Upper lobe of left lung (tissue), 6 donors: ENCODE results near the gene LGALS7. TPM values are rescaled to one million over a fixed set of nuclear protein-coding genes. Genes with fewer than 3 reads are reported as not detected.

Experiments
- ATAC-seq, 2 donors: fragments of 200-7000 bp; cut with Tn5 transposase; one replicate each; pipeline ENCODE4 v1.9.1; 2022; ENCODE audit warnings: mild to moderate bottlenecking in 2 of 2, moderate library complexity in 2 of 2; ENCODE audit not compliant: low FRiP score in 2 of 2
- DNase-seq, 2 donors: peaks; one replicate each; pipeline ENCODE4 v3.0.0-alpha.2; 2019 to 2020
- H3K27ac ChIP-seq, 4 donors: fragments of 200-600 bp; sonication (generic); one replicate each; pipeline ENCODE4 v1.5.1; 2016 to 2019
- H3K27me3 ChIP-seq, 4 donors: fragments of 200-600 bp; sonication (generic); one replicate each; pipeline ENCODE4 v1.5.1; 2017 to 2019
- H3K36me3 ChIP-seq, 4 donors: fragments of 200-600 bp; sonication (generic); one replicate each; pipeline ENCODE4 v1.5.1; 2016 to 2019
- H3K4me1 ChIP-seq, 4 donors: fragments of 200-600 bp; sonication (generic); one replicate each; pipeline ENCODE4 v1.5.1; 2018 to 2019
- H3K4me3 ChIP-seq, 4 donors: fragments of 200-600 bp; sonication (generic); one replicate each; pipeline ENCODE4 v1.5.1; 2017 to 2019; ENCODE audit warnings: mild to moderate bottlenecking in 2 of 4, moderate library complexity in 1 of 4
- H3K9me3 ChIP-seq, 4 donors: fragments of 200-600 bp; sonication (generic); one replicate each; pipeline ENCODE4 v1.5.1; 2018 to 2019
- CTCF ChIP-seq, 6 experiments: fragments of 450-650 bp in 4 of 6; fragments of 200-600 bp in 2 of 6; sonication (generic) in 2 of 6; IDR thresholded peaks; one replicate each; pipeline ENCODE4 v1.5.1; 2016 to 2019; ENCODE audit warnings: antibody characterized with exemption in 6 of 6
- EP300 ChIP-seq, 4 donors: sonication (generic); formaldehyde crosslinking; IDR thresholded peaks; one replicate each; pipeline ENCODE4 v1.5.1; 2017; ENCODE audit warnings: antibody characterized with exemption in 4 of 4, control low read depth in 2 of 4
- POLR2A ChIP-seq, 4 donors: fragments of 450-650 bp; IDR thresholded peaks; one replicate each; pipeline ENCODE4 v1.5.1; 2016 to 2017; ENCODE audit warnings: antibody characterized with exemption in 4 of 4, mild to moderate bottlenecking in 2 of 4
- POLR2AphosphoS5 ChIP-seq, 2 donors: sonication (generic); formaldehyde crosslinking; IDR thresholded peaks; one replicate each; pipeline ENCODE4 v1.5.1; 2017; ENCODE audit warnings: antibody characterized with exemption in 2 of 2
- WGBS, 2 donors: methylation state at CpG; one replicate each; pipeline ENCODE4 v1.1.5; 2017 to 2018; 5-methylcytosine and 5-hydroxymethylcytosine counted together
- total RNA-seq, 6 donors: library from RNA; depleted of rRNA in 4 of 6; stranded (reverse); fragments of >200 nt in 4 of 6; gene quantifications; one replicate each; pipeline versions ENCODE4 v1.1.0 to v1.2.1, GENCODE V29; 2016 to 2021
- donor health status: DM: no; HTN: no; CAD: no; lungs with moderate emphysema.
- donor health status: DM: no; HTN: yes; CAD: no; lungs with severe emphysema.

Gene LGALS7
- total RNA-seq, 6 donors from 2014 or later, result not detected

- ATAC-seq (peak; percentile 46 to 58), DNase-seq (peak; percentile 80 to 89)
- H3K4me1 ChIP-seq, result peaks cover 25 to 56% (median 42%) of the 10 kb centered on the region in 4 donors
These were observed 36.7 kb downstream of the LGALS7 start for GRCh38 chr19:38736413-38737280.

GRCh38 chr19:38736036-38736412 lies 37.3 kb downstream of the LGALS7 start:
- Histone ChIP-seq H3K36me3 (peaks cover 0 to 12% (median 6%) of the 10 kb centered on the region in 4 donors), H3K27me3 (no peaks in the 10 kb centered on the region), H3K4me1 (peaks cover 31 to 62% (median 47%) of the 10 kb centered on the region in 4 donors), H3K9me3 (no peaks in the 10 kb centered on the region), H3K27ac (peak overlapping the region; percentile 47 to 79 (median 71)), H3K4me3 (peak overlapping the region; percentile 18 to 50 (median 46))
- peak in 1 of 2 donors; percentile 20 for ATAC-seq
- WGBS, 2 donors, result no CpG with 5 or more reads among the region's 42 CpGs
- DNase-seq, result peak; percentile 54 to 93
- no peak for TF ChIP-seq EP300 (IDR thresholded peaks at IDR 0.05)
- TF ChIP-seq POLR2AphosphoS5 (IDR thresholded peaks at IDR 0.05), result no peak
- TF ChIP-seq POLR2A (IDR thresholded peaks at IDR 0.05), result peak in 1 of 4 donors; percentile 51
- TF ChIP-seq CTCF (IDR thresholded peaks at IDR 0.05), result peak in 1 of 6 experiments; percentile 16

More at GRCh38 chr19:38736413-38737280, 36.7 kb downstream of the LGALS7 start:
- peak overlapping the region in 3 of 4 donors; percentile 43 to 50 (median 49) for H3K4me3 ChIP-seq
- H3K27ac ChIP-seq, result peak overlapping the region; percentile 47 to 79 (median 71)
- TF ChIP-seq POLR2AphosphoS5 (IDR thresholded peaks at IDR 0.05) (no peak), CTCF (IDR thresholded peaks at IDR 0.05) (no peak), EP300 (IDR thresholded peaks at IDR 0.05) (no peak), POLR2A (IDR thresholded peaks at IDR 0.05) (no peak)
- peaks cover 0 to 6% (median 2%) of the 10 kb centered on the region in 4 donors for H3K36me3 ChIP-seq
- WGBS, 2 donors, result 11 to 24% methylated on average over 17 to 23 of the region's 36 CpGs
- H3K9me3 ChIP-seq, result no peaks in the 10 kb centered on the region
- H3K27me3 ChIP-seq, result no peaks in the 10 kb centered on the region

GRCh38 chr19:38735257-38735686 lies 38.0 kb downstream of the LGALS7 start:
- 21 to 40% methylated on average over 6 to 7 of the region's 18 CpGs for WGBS, 2 donors
- Histone ChIP-seq H3K4me3 (peak overlapping the region in 3 of 4 donors; percentile 16 to 29 (median 20)), H3K27ac (peak overlapping the region; percentile 59 to 89 (median 84)), H3K36me3 (peaks cover 0 to 20% (median 13%) of the 10 kb centered on the region in 4 donors), H3K9me3 (no peaks in the 10 kb centered on the region), H3K27me3 (no peaks in the 10 kb centered on the region), H3K4me1 (peaks cover 33 to 63% (median 48%) of the 10 kb centered on the region in 4 donors)
- TF ChIP-seq POLR2AphosphoS5 (IDR thresholded peaks at IDR 0.05) (no peak), CTCF (IDR thresholded peaks at IDR 0.05) (no peak), EP300 (IDR thresholded peaks at IDR 0.05) (no peak), POLR2A (IDR thresholded peaks at IDR 0.05) (no peak)
- no peak for ATAC-seq
- DNase-seq, result peak in 1 of 2 donors; percentile 77

- Histone ChIP-seq H3K36me3 (peaks cover 0 to 26% (median 16%) of the 10 kb centered on the region in 4 donors), H3K4me3 (peak overlapping the region in 3 of 4 donors; percentile 16 to 29 (median 20)), H3K9me3 (no peaks in the 10 kb centered on the region), H3K27ac (peak overlapping the region; percentile 59 to 89 (median 84)), H3K4me1 (peaks cover 33 to 63% (median 48%) of the 10 kb centered on the region in 4 donors), H3K27me3 (no peaks in the 10 kb centered on the region)
- no peak for ATAC-seq
- 29 to 55% methylated on average over 4 to 7 of the region's 13 CpGs for WGBS, 2 donors
- TF ChIP-seq POLR2AphosphoS5 (IDR thresholded peaks at IDR 0.05) (no peak), POLR2A (IDR thresholded peaks at IDR 0.05) (no peak), CTCF (IDR thresholded peaks at IDR 0.05) (no peak), EP300 (IDR thresholded peaks at IDR 0.05) (no peak)
- peak; percentile 45 to 73 for DNase-seq
These were observed 38.7 kb downstream of the LGALS7 start for GRCh38 chr19:38734426-38735256.
